HL-60 (cell line): Measurements from ENCODE around the gene WASHC3.

Source experiments
- GABPA ChIP-seq: IDR thresholded peaks from 2 replicates; pipeline ENCODE4 v1.6.1; 2012; ENCODE audit warnings: low read depth
- POLR2AphosphoS5 ChIP-seq: IDR thresholded peaks from 2 replicates; pipeline ENCODE4 v1.6.1; 2012; ENCODE audit warnings: low read depth
- TF ChIP-seq, protein P1 (sequence below): IDR thresholded peaks from one replicate; pipeline ENCODE4 v1.5.1; 2011; ENCODE audit warnings: low read length, control low read depth, inconsistent platforms; ENCODE audit not compliant: insufficient read depth
- TF ChIP-seq, protein P2 (sequence below): IDR thresholded peaks from 2 replicates; pipeline ENCODE4 v1.6.1; 2012; ENCODE audit warnings: low read depth; ENCODE audit not compliant: insufficient replicate concordance

DNA sequence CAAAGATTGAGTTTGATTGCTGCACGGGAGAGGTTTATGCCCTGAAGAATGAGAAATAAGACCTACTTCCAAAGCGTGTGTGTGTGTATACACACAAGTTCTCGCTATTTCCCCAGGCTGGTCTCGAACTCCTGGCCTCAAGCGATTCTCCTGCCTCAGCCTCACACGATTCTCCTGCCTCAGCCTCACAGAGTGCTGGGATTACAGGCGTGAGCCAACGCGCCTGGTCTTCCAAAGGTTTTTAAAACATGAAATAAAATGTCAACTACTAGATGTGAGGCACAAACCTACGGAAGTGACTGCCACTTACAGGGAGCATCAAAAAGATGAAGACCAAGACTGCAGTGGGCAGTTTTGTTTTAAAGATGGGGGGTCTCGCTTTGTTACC is 622 bp upstream of the WASHC3 start:
- TF ChIP-seq, protein P1, sequence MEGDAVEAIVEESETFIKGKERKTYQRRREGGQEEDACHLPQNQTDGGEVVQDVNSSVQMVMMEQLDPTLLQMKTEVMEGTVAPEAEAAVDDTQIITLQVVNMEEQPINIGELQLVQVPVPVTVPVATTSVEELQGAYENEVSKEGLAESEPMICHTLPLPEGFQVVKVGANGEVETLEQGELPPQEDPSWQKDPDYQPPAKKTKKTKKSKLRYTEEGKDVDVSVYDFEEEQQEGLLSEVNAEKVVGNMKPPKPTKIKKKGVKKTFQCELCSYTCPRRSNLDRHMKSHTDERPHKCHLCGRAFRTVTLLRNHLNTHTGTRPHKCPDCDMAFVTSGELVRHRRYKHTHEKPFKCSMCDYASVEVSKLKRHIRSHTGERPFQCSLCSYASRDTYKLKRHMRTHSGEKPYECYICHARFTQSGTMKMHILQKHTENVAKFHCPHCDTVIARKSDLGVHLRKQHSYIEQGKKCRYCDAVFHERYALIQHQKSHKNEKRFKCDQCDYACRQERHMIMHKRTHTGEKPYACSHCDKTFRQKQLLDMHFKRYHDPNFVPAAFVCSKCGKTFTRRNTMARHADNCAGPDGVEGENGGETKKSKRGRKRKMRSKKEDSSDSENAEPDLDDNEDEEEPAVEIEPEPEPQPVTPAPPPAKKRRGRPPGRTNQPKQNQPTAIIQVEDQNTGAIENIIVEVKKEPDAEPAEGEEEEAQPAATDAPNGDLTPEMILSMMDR, result no peak
- no peak for TF ChIP-seq POLR2AphosphoS5
- TF ChIP-seq GABPA, result no peak
- TF ChIP-seq, protein P2, sequence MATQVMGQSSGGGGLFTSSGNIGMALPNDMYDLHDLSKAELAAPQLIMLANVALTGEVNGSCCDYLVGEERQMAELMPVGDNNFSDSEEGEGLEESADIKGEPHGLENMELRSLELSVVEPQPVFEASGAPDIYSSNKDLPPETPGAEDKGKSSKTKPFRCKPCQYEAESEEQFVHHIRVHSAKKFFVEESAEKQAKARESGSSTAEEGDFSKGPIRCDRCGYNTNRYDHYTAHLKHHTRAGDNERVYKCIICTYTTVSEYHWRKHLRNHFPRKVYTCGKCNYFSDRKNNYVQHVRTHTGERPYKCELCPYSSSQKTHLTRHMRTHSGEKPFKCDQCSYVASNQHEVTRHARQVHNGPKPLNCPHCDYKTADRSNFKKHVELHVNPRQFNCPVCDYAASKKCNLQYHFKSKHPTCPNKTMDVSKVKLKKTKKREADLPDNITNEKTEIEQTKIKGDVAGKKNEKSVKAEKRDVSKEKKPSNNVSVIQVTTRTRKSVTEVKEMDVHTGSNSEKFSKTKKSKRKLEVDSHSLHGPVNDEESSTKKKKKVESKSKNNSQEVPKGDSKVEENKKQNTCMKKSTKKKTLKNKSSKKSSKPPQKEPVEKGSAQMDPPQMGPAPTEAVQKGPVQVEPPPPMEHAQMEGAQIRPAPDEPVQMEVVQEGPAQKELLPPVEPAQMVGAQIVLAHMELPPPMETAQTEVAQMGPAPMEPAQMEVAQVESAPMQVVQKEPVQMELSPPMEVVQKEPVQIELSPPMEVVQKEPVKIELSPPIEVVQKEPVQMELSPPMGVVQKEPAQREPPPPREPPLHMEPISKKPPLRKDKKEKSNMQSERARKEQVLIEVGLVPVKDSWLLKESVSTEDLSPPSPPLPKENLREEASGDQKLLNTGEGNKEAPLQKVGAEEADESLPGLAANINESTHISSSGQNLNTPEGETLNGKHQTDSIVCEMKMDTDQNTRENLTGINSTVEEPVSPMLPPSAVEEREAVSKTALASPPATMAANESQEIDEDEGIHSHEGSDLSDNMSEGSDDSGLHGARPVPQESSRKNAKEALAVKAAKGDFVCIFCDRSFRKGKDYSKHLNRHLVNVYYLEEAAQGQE, result no peak
